ENCODE results near the gene RANBP9. TPM values are rescaled to one million over a fixed set of nuclear protein-coding genes. Genes with fewer than 3 reads are reported as not detected.

Gene RANBP9
- total and polyA plus RNA-seq, 2 of the 13 experiments (the other 11 are each of a cell fraction or from before 2014, with no cell fraction given): 26.6 to 30.6 TPM

DNA sequence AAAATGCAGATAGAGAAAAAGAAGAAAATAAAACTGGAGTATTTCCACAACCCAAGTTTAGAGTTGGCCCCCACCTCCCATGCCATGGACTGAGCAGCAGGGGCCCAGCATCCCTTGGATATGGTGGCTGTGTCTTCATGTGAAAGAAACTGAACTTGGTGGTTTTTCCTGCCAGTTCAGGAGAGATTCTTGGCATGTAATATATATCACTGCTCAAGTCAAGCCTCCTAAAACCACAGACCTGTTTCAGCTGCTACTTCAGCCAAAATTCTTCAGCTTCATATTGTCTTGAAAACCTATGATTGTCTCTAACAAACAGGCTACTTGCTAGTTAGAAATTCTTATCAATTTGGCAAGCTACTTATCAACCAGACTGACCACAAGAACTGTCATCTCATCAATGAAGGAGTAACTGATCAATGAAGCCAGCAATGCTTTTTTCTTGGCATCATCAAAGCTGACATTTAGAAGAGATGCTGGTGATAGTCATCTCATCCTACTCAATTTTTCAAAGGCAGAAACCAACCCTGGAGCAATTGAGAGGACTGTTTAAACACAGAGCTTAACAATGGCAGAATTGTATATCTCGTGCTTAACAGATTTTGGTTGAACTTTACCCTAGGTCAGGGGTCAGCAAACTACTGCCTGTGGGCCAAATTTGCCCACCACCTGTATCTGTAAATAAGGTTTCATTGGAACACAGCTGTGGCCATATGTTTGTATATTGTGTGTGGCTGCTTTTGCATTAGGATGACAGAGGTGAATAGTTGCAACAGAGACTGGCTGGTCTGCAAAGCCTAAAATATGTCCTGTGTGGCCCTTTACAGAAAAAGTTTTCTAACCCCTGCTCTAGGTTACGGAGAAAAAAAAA lies 106.9 kb downstream of the RANBP9 start (continued):
- TF ChIP-seq SCMH1 (CRISPR knock-in tag; IDR thresholded peaks at IDR 0.05; ENCODE audit: borderline replicate concordance) (no peak), ZNF879 (CRISPR knock-in tag; IDR thresholded peaks at IDR 0.05) (no peak), HMGXB3 (CRISPR knock-in tag; IDR thresholded peaks at IDR 0.05; ENCODE audit: borderline replicate concordance) (peak; percentile 70), ZNF552 (CRISPR knock-in tag; IDR thresholded peaks at IDR 0.05; ENCODE audit: borderline replicate concordance) (no peak), RBAK (CRISPR knock-in tag; IDR thresholded peaks at IDR 0.05) (no peak), SKI (IDR thresholded peaks at IDR 0.05; ENCODE audit: partially characterized antibody) (peak; percentile 76), TMF1 (CRISPR knock-in tag; IDR thresholded peaks at IDR 0.05; ENCODE audit: low read depth) (0 out of 2 replicates have a peak, but pooled peaks have one; percentile 30), XBP1 (CRISPR knock-in tag; IDR thresholded peaks at IDR 0.05) (peak; percentile 69; the same call in 1 of the 2 replicates), ZNF709 (CRISPR knock-in tag; IDR thresholded peaks at IDR 0.05) (peak; percentile 29; the same call in 1 of the 2 replicates), KLF11 (CRISPR knock-in tag; IDR thresholded peaks at IDR 0.05) (no peak), SP140L (CRISPR knock-in tag; IDR thresholded peaks at IDR 0.05; ENCODE audit: borderline replicate concordance) (peak; percentile 22; the same call in 1 of the 2 replicates), ZFP1 (CRISPR knock-in tag; IDR thresholded peaks at IDR 0.05) (peak; percentile 83), FOXA1 (IDR thresholded peaks at IDR 0.05) (peak; percentile 86), FOXA1 (CRISPR knock-in tag; IDR thresholded peaks at IDR 0.05) (peak; percentile 97), CREB1 (IDR thresholded peaks at IDR 0.05) (no peak), CREB1 (CRISPR knock-in tag; IDR thresholded peaks at IDR 0.05) (peak; percentile 88)
- TF ChIP-seq, protein P1, sequence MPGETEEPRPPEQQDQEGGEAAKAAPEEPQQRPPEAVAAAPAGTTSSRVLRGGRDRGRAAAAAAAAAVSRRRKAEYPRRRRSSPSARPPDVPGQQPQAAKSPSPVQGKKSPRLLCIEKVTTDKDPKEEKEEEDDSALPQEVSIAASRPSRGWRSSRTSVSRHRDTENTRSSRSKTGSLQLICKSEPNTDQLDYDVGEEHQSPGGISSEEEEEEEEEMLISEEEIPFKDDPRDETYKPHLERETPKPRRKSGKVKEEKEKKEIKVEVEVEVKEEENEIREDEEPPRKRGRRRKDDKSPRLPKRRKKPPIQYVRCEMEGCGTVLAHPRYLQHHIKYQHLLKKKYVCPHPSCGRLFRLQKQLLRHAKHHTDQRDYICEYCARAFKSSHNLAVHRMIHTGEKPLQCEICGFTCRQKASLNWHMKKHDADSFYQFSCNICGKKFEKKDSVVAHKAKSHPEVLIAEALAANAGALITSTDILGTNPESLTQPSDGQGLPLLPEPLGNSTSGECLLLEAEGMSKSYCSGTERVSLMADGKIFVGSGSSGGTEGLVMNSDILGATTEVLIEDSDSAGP (CRISPR knock-in tag; IDR thresholded peaks at IDR 0.05; ENCODE audit: borderline replicate concordance): no peak
- TF ChIP-seq, protein P2, sequence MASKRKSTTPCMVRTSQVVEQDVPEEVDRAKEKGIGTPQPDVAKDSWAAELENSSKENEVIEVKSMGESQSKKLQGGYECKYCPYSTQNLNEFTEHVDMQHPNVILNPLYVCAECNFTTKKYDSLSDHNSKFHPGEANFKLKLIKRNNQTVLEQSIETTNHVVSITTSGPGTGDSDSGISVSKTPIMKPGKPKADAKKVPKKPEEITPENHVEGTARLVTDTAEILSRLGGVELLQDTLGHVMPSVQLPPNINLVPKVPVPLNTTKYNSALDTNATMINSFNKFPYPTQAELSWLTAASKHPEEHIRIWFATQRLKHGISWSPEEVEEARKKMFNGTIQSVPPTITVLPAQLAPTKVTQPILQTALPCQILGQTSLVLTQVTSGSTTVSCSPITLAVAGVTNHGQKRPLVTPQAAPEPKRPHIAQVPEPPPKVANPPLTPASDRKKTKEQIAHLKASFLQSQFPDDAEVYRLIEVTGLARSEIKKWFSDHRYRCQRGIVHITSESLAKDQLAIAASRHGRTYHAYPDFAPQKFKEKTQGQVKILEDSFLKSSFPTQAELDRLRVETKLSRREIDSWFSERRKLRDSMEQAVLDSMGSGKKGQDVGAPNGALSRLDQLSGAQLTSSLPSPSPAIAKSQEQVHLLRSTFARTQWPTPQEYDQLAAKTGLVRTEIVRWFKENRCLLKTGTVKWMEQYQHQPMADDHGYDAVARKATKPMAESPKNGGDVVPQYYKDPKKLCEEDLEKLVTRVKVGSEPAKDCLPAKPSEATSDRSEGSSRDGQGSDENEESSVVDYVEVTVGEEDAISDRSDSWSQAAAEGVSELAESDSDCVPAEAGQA (IDR thresholded peaks at IDR 0.05; ENCODE audit: low read depth): peak; percentile 71; the same call in 1 of the 2 replicates
- TF ChIP-seq, protein P2 (CRISPR knock-in tag; IDR thresholded peaks at IDR 0.05; ENCODE audit: borderline replicate concordance): no peak
